Measurements from ENCODE around the gene MAML3. TPM values are rescaled to one million over a fixed set of nuclear protein-coding genes. Genes with fewer than 3 reads are reported as not detected.
A peak's percentile ranks its signal among the peaks of the same experiment; 100 is the strongest.

MAML3 gene
- total and polyA plus RNA-seq, 4 experiments from 2014 or later: 0.15 to 3.7 (median 1.7) TPM

- Mint-ChIP-seq H3K27me3 (peaks cover 0 to 1% of the 10 kb centered on the region in 2 donors), H3K9me3 (peaks cover 0 to 3% (median 0%) of the 10 kb centered on the region in 8 donors), H3K27ac (peak overlapping the region; percentile 92 to 97 (median 94)), H3K4me1 (peaks cover 12 to 47% (median 23%) of the 10 kb centered on the region in 4 donors), H3K4me3 (peak overlapping the region; percentile 95 to 99 (median 97)), H3K36me3 (peaks cover 0 to 24% of the 10 kb centered on the region in 2 donors)
- DNase-seq: peak; percentile 71 to 86 (median 74)
- Histone ChIP-seq H3K36me3 (ENCODE audit: insufficient read depth, low read length) (no peaks in the 10 kb centered on the region), H3K27me3 (ENCODE audit: insufficient read depth, low read length) (no peaks in the 10 kb centered on the region), H3K4me3 (ENCODE audit: low read length in 2 of 2) (peak overlapping the region; percentile 71 to 88), H3K27ac (ENCODE audit: low read depth, low read length) (peak overlapping the region; percentile 49), H3K4me1 (ENCODE audit: insufficient read depth, low read length) (peaks cover 28% of the 10 kb centered on the region), H3K9me3 (ENCODE audit: control insufficient read depth in 1 of 2, low read length in 2 of 2) (no peaks in the 10 kb centered on the region)
- ChIA-PET CTCF (ENCODE audit: partially characterized antibody) (interaction anchor here (1.3 to 1.6 kb wide), 2 partner anchors 102 to 104 kb away, joined by 3 read pairs; no protein-coding TSS in a partner anchor), POLR2A (ENCODE audit: partially characterized antibody) (interaction anchor here (0.6 to 4.0 kb wide), 19 partner anchors 8 to 1069 kb away, joined by 3 to 20 read pairs (median 4); partner anchors contain the start of genes SCOC and SETD7)
- intact Hi-C loops (cut with micrococcal nuclease): loop anchor here (1.0 to 5.0 kb wide), 6 partner anchors 79 to 1069 kb away; partner anchors contain the start of genes ELF2, RAB33B, SCOC and SETD7
Measured at GRCh38 chr4:140150886-140151698, 2.9 kb downstream of the MAML3 start.

GRCh38 chr4:140150636-140150885 lies 3.4 kb downstream of the MAML3 start:
- Histone ChIP-seq H3K27ac (ENCODE audit: low read depth, low read length) (peak overlapping the region; percentile 49), H3K36me3 (ENCODE audit: insufficient read depth, low read length) (no peaks in the 10 kb centered on the region), H3K9me3 (ENCODE audit: control insufficient read depth in 1 of 2, low read length in 2 of 2) (no peaks in the 10 kb centered on the region), H3K4me1 (ENCODE audit: insufficient read depth, low read length) (peaks cover 23% of the 10 kb centered on the region), H3K4me3 (ENCODE audit: low read length in 2 of 2) (peak overlapping the region; percentile 40 to 88), H3K27me3 (ENCODE audit: insufficient read depth, low read length) (no peaks in the 10 kb centered on the region)
- intact Hi-C loops (cut with micrococcal nuclease): loop anchor here (1.0 to 5.0 kb wide), 6 partner anchors 78 to 1068 kb away; partner anchors contain the start of genes ELF2, RAB33B, SCOC and SETD7
- H3K27me3 Mint-ChIP-seq: peaks cover 0 to 1% of the 10 kb centered on the region in 2 donors
- CTCF ChIA-PET (ENCODE audit: partially characterized antibody): interaction anchor here (0.7 to 1.6 kb wide), 4 partner anchors 55 to 223 kb away, joined by 3 to 8 read pairs (median 4); partner anchors contain the start of gene SCOC
- no peak for DNase-seq
- H3K4me3 Mint-ChIP-seq: peak overlapping the region; percentile 94 to 99 (median 97)
- POLR2A ChIA-PET (ENCODE audit: partially characterized antibody): interaction anchor here (0.6 to 2.0 kb wide), 16 partner anchors 9 to 697 kb away, joined by 3 to 20 read pairs (median 4); partner anchors contain the start of gene SCOC
- peak overlapping the region; percentile 92 to 97 (median 94) for H3K27ac Mint-ChIP-seq
- H3K4me1 Mint-ChIP-seq: peaks cover 12 to 45% (median 23%) of the 10 kb centered on the region in 4 donors
- peaks cover 0 to 3% (median 0%) of the 10 kb centered on the region in 8 donors for H3K9me3 Mint-ChIP-seq
- peaks cover 0 to 24% of the 10 kb centered on the region in 2 donors for H3K36me3 Mint-ChIP-seq

- peak overlapping the region; percentile 94 to 99 (median 97) for H3K4me3 Mint-ChIP-seq
- ChIA-PET POLR2A (ENCODE audit: partially characterized antibody) (interaction anchor here (1.0 to 2.0 kb wide), 14 partner anchors 9 to 697 kb away, joined by 3 to 20 read pairs (median 4); partner anchors contain the start of gene SCOC), CTCF (ENCODE audit: partially characterized antibody) (interaction anchor here (0.7 to 1.6 kb wide), 5 partner anchors 54 to 223 kb away, joined by 3 to 8 read pairs (median 3); partner anchors contain the start of gene SCOC)
- no peaks in the 10 kb centered on the region for H3K36me3 ChIP-seq (ENCODE audit: insufficient read depth, low read length)
- peaks cover 20% of the 10 kb centered on the region for H3K4me1 ChIP-seq (ENCODE audit: insufficient read depth, low read length)
- H3K4me1 Mint-ChIP-seq: peaks cover 11 to 45% (median 22%) of the 10 kb centered on the region in 4 donors
- H3K27ac Mint-ChIP-seq: peak overlapping the region; percentile 92 to 97 (median 94)
- peaks cover 0 to 3% (median 0%) of the 10 kb centered on the region in 8 donors for H3K9me3 Mint-ChIP-seq
- H3K4me3 ChIP-seq (ENCODE audit: low read length in 2 of 2): peak overlapping the region; percentile 40 to 88
- H3K27me3 ChIP-seq (ENCODE audit: insufficient read depth, low read length): no peaks in the 10 kb centered on the region
- DNase-seq: peak; percentile 60 to 81 (median 66)
- peak overlapping the region; percentile 49 for H3K27ac ChIP-seq (ENCODE audit: low read depth, low read length)
- intact Hi-C loops (cut with micrococcal nuclease): loop anchor here (1.0 to 5.0 kb wide), 7 partner anchors 78 to 1068 kb away; partner anchors contain the start of genes ELF2, RAB33B, SCOC and SETD7
- H3K9me3 ChIP-seq (ENCODE audit: control insufficient read depth in 1 of 2, low read length in 2 of 2): no peaks in the 10 kb centered on the region
- peaks cover 0 to 1% of the 10 kb centered on the region in 2 donors for H3K27me3 Mint-ChIP-seq
- H3K36me3 Mint-ChIP-seq: peaks cover 0 to 24% of the 10 kb centered on the region in 2 donors
Measured at GRCh38 chr4:140149846-140150635, 3.9 kb downstream of the MAML3 start.

GRCh38 chr4:140144050-140144449 lies 9.9 kb downstream of the MAML3 start:
- Histone ChIP-seq H3K9me3 (ENCODE audit: control insufficient read depth in 1 of 2, low read length in 2 of 2) (no peaks in the 10 kb centered on the region), H3K36me3 (ENCODE audit: insufficient read depth, low read length) (no peaks in the 10 kb centered on the region), H3K27ac (ENCODE audit: low read depth, low read length) (no peak overlapping the region), H3K4me1 (ENCODE audit: insufficient read depth, low read length) (no peaks in the 10 kb centered on the region), H3K4me3 (ENCODE audit: low read length in 2 of 2) (no peak overlapping the region), H3K27me3 (ENCODE audit: insufficient read depth, low read length) (no peaks in the 10 kb centered on the region)
- Mint-ChIP-seq H3K4me3 (no peak overlapping the region), H3K9me3 (no peaks in the 10 kb centered on the region), H3K36me3 (no peaks in the 10 kb centered on the region), H3K4me1 (peaks cover 0 to 2% (median under 1%) of the 10 kb centered on the region in 4 donors), H3K27ac (no peak overlapping the region), H3K27me3 (peaks cover 1 to 2% of the 10 kb centered on the region in 2 donors)
- POLR2A ChIA-PET (ENCODE audit: partially characterized antibody): no interaction called here
- DNase-seq: no peak
- intact Hi-C loops (cut with micrococcal nuclease): no loop called here
- CTCF ChIA-PET (ENCODE audit: partially characterized antibody): interaction anchor here (1.0 to 1.3 kb wide), 2 partner anchors 13 to 73 kb away, joined by 3 read pairs; no protein-coding TSS in a partner anchor

GRCh38 chr4:140141210-140141835 lies 12.7 kb downstream of the MAML3 start:
- CTCF ChIA-PET (ENCODE audit: partially characterized antibody): no interaction called here
- H3K27me3 Mint-ChIP-seq: peaks cover 6 to 9% of the 10 kb centered on the region in 2 donors
- H3K9me3 ChIP-seq (ENCODE audit: control insufficient read depth in 1 of 2, low read length in 2 of 2): no peaks in the 10 kb centered on the region

GRCh38 chr4:140140566-140140965 lies 13.4 kb downstream of the MAML3 start:
- no peak overlapping the region for H3K27ac Mint-ChIP-seq
- H3K4me1 Mint-ChIP-seq: peaks cover 0 to 2% (median 0%) of the 10 kb centered on the region in 4 donors
- Histone ChIP-seq H3K27ac (ENCODE audit: low read depth, low read length) (no peak overlapping the region), H3K36me3 (ENCODE audit: insufficient read depth, low read length) (no peaks in the 10 kb centered on the region), H3K27me3 (ENCODE audit: insufficient read depth, low read length) (no peaks in the 10 kb centered on the region), H3K4me1 (ENCODE audit: insufficient read depth, low read length) (no peaks in the 10 kb centered on the region), H3K4me3 (ENCODE audit: low read length in 2 of 2) (no peak overlapping the region), H3K9me3 (ENCODE audit: control insufficient read depth in 1 of 2, low read length in 2 of 2) (no peaks in the 10 kb centered on the region)
- peaks cover 0 to 2% (median 0%) of the 10 kb centered on the region in 8 donors for H3K9me3 Mint-ChIP-seq
- no peaks in the 10 kb centered on the region for H3K36me3 Mint-ChIP-seq
- POLR2A ChIA-PET (ENCODE audit: partially characterized antibody): no interaction called here
- no peak overlapping the region for H3K4me3 Mint-ChIP-seq
- intact Hi-C loops (cut with micrococcal nuclease): no loop called here
- H3K27me3 Mint-ChIP-seq: peaks cover 6 to 9% of the 10 kb centered on the region in 2 donors
- CTCF ChIA-PET (ENCODE audit: partially characterized antibody): no interaction called here
- DNase-seq: no peak

More at GRCh38 chr4:140141210-140141835, 12.7 kb downstream of the MAML3 start:
- no peak overlapping the region for H3K4me3 ChIP-seq (ENCODE audit: low read length in 2 of 2)
- no peaks in the 10 kb centered on the region for H3K4me1 ChIP-seq (ENCODE audit: insufficient read depth, low read length)
- H3K36me3 ChIP-seq (ENCODE audit: insufficient read depth, low read length): no peaks in the 10 kb centered on the region
- H3K36me3 Mint-ChIP-seq: no peaks in the 10 kb centered on the region
- no peak overlapping the region for H3K4me3 Mint-ChIP-seq
- no peak overlapping the region for H3K27ac Mint-ChIP-seq
- peaks cover 0 to 2% (median 0%) of the 10 kb centered on the region in 8 donors for H3K9me3 Mint-ChIP-seq
- no peak for DNase-seq
- H3K4me1 Mint-ChIP-seq: peaks cover 0 to 2% (median 0%) of the 10 kb centered on the region in 4 donors
- intact Hi-C loops (cut with micrococcal nuclease): no loop called here
- H3K27me3 ChIP-seq (ENCODE audit: insufficient read depth, low read length): no peaks in the 10 kb centered on the region
- POLR2A ChIA-PET (ENCODE audit: partially characterized antibody): no interaction called here
- H3K27ac ChIP-seq (ENCODE audit: low read depth, low read length): no peak overlapping the region
